Suppressor macrophage treated with lipopolysaccharide for 1 hour (primary cell): ENCODE data around the gene LRRC51.

ENCODE experiments used
- DNase-seq, 3 donors: peaks; one replicate each; pipeline ENCODE4 v3.0.0-alpha.2; 2020 to 2022

Gene LRRC51

GRCh38 chr11:72070491-72070890, 10.2 kb upstream of the LRRC51 start:
- DNase-seq = no peak

- DNase-seq = peak; percentile 44 to 55 (median 51)
These were observed 8.3 kb upstream of the LRRC51 start for GRCh38 chr11:72072348-72072747.

- peak; percentile 74 to 80 (median 79) for DNase-seq
These were observed 5.5 kb upstream of the LRRC51 start for GRCh38 chr11:72075109-72075508.

GRCh38 chr11:72075756-72076155, 4.9 kb upstream of the LRRC51 start:
- DNase-seq = no peak

- no peak for DNase-seq
These were observed 2.2 kb upstream of the LRRC51 start for GRCh38 chr11:72078477-72078876.

- peak in 1 of 3 donors; percentile 29 for DNase-seq
These were observed 778 bp upstream of the LRRC51 start for GRCh38 chr11:72079819-72080325.

GRCh38 chr11:72081184-72081644, 564 bp downstream of the LRRC51 start:
- no peak for DNase-seq

GRCh38 chr11:72081821-72082453, 1.3 kb downstream of the LRRC51 start:
- peak; percentile 50 to 78 (median 64) for DNase-seq

GRCh38 chr11:72083414-72083813, 2.8 kb downstream of the LRRC51 start:
- DNase-seq = no peak

- no peak for DNase-seq
These were observed 3.4 kb downstream of the LRRC51 start for GRCh38 chr11:72084076-72084475.

GRCh38 chr11:72084965-72085364, 4.3 kb downstream of the LRRC51 start:
- no peak for DNase-seq

- DNase-seq = peak in 1 of 3 donors; percentile 20
These were observed 5.1 kb downstream of the LRRC51 start for GRCh38 chr11:72085621-72086351.

GRCh38 chr11:72088076-72088808, 7.6 kb downstream of the LRRC51 start:
- peak in 1 of 3 donors; percentile 36 for DNase-seq

GRCh38 chr11:72091292-72091691, 10.6 kb downstream of the LRRC51 start:
- DNase-seq = peak; percentile 89 to 90 (median 89)

GRCh38 chr11:72098741-72099140, 18.1 kb downstream of the LRRC51 start:
- DNase-seq = no peak

- no peak for DNase-seq
These were observed 19.4 kb downstream of the LRRC51 start for GRCh38 chr11:72100009-72100408.

GRCh38 chr11:72100462-72100861, 19.8 kb downstream of the LRRC51 start:
- DNase-seq = peak; percentile 35 to 59 (median 43)

- DNase-seq = no peak
These were observed 21.5 kb downstream of the LRRC51 start for GRCh38 chr11:72102162-72102561.

- no peak for DNase-seq
These were observed 21.9 kb downstream of the LRRC51 start for GRCh38 chr11:72102631-72102945.

GRCh38 chr11:72102946-72103753, 22.5 kb downstream of the LRRC51 start, which contains the start of gene LAMTOR1:
TSS of gene LAMTOR1 (minus strand) at chr11:72103297. CDS start at chr11:72103224, 73 bp downstream.
- DNase-seq = peak; percentile 99

GRCh38 chr11:72103754-72104167, 23.1 kb downstream of the LRRC51 start:
- DNase-seq = no peak

GRCh38 chr11:72105888-72106287, 25.2 kb downstream of the LRRC51 start, which contains the start of gene TOMT:
TSS of gene TOMT (plus strand) at chr11:72105924. CDS start at chr11:72105952, 28 bp downstream.
- no peak for DNase-seq
